AG09319 (cell line): Measurements from ENCODE around the gene COL4A5.
"Not testable (repeated sequence)": the region's sequence is repeated elsewhere in the genome, so short reads cannot be mapped to it uniquely, and the experiment has no call there.

Experiments used
- DNase-seq: peaks from one replicate; pipeline ENCODE4 v3.0.0-alpha.2; 2010; ENCODE audit warnings: low read depth; ENCODE audit errors: extremely low read depth
- CTCF ChIP-seq: IDR thresholded peaks from 2 replicates; pipeline ENCODE4 v1.5.1; 2011; ENCODE audit warnings: low read depth, mild to moderate bottlenecking, inconsistent platforms, low read length, moderate library complexity

Gene COL4A5

DNA sequence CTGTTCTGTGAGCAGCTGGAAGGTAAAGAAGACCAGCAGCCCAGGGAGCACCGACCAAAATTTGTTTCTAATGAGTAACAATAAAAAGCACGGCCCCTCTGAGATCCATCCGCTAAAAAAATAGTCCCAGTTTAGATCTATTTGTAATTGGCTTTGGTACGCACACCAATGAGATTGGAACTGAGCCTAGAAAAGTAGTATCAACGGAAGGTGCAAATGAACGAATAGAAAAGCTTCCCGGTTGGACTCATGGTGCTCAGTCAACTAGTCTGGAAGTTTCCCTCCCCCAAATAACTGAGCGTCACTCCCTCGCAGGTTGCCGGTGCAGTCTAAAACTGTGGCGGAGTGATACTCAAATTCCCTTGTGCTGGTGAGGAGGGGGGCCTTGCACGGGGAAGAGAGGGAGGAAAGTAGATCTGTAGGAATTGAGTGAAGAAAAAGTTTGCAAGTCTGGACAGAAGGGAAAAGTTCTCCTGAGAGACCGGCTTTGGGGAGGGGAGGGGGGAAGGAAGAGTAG is at the start of gene COL4A5:
COL4A5 (plus strand) TSS at position 413 of the 517 bp plus-strand sequence. CDS start 288 bp downstream, outside the sequence.
- DNase-seq = peak; percentile 45
- TF ChIP-seq CTCF = no peak

GRCh38 chrX:108390976-108391717 is 48.5 kb upstream of the COL4A5 start:
- not testable (repeated sequence) for DNase-seq

DNA sequence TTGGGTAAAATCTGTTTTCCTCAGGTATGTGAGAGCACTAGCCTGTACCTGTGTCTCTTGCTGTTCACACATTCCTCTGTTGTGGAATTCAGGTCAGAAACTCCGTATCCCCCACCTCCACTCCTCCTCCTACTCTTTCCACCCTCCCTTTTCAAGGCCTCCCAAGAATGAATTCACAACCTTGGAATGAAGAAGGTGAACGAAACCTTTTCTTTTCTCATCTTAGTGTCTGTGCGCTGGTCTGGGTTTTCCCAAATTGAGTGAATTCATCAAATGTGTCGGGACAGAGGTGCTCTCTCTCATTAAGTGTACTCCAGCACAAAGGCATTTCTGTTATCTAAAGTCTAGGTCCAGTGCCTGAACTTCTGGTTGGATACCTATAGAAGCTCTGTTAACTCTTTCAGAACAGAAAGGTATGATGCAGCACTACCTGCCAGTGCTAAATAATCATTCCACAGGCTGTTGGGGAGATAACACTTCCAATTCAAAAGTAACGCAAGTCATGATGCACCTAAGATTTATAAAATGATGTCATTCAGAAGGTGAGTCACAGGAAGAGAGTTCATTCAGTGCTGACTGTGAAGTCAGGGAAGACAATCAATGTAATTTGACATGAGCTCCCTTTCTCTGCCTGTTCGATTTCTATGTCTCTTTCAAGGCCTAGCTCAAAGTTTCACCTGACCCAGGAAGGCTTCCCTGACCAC is 43.3 kb upstream of the COL4A5 start:
- DNase-seq = no peak

GRCh38 chrX:108396986-108397385 is 42.7 kb upstream of the COL4A5 start:
- no peak for TF ChIP-seq CTCF
- DNase-seq = no peak

More for the DNA sequence above, 43.3 kb upstream of the COL4A5 start:
- TF ChIP-seq CTCF = no peak

DNA sequence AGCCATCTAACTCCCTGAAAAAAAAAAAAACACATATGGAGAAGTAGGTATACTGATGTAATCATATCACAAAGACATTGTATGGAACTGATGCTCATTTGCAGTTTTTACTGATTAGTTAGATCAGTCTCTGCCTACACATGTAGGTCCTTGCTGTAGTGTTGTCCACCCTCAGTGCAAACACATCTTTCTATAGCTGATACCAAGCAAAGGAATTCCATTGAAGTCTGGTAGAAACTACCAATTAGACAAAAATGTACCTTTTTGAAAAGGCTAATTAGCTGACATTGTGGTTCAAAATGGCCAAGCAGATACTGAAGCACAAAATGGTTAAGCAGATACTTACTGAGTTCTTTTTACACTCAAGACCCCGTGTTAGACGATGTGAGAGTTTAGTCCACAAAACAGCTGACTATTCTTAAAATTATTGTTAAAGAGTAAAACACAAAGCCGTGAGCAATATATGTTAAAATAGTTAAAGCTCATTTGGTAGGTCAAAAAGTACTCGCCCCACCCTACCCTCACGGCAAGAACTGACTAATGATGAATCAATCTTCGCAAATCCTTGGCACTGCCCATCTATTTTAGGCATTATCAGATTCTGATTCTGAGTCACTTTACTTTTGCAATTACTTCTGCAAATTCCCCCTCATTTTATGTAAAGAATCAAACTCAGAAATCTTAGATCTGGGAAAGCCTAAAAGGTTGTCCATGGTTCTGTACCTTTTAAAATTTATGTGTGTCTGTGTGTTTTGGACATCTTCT is 41.8 kb upstream of the COL4A5 start:
- DNase-seq = no peak
- no peak for TF ChIP-seq CTCF

DNA sequence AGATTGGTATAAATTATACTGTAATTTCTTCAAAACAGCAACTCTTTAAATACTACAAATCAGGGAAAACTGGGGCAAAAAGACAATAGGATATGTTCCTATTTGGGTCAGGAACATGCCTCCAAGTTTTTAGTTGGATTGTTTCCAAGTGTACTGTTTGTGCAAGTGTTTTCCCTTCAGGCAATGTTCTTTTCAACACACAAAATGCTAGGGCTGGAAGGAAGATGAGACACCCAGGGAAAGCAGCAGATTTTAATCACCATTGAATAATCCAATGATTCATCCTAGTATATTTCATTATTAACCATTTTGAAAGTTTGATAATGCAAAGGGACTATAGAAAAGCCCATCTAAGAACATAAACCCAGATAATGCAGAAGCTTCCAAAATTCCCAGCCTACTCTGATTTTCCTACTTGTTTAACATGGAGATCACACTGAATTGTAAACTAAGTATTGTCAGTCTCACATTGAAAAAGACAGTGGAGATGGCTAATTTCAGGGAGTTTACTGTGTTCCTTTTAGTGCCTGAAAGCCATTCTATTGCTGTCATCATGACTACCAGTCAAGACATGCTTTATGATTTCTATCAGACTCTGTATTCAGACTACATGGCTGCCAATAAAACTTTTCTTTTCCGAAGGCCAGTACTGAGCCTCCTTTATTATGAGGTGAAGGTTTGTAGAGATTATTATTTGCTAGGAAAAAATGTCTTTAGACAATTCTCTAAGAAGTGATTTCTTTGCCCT is 40.0 kb upstream of the COL4A5 start:
- DNase-seq = peak; percentile 12
- TF ChIP-seq CTCF = no peak

DNA sequence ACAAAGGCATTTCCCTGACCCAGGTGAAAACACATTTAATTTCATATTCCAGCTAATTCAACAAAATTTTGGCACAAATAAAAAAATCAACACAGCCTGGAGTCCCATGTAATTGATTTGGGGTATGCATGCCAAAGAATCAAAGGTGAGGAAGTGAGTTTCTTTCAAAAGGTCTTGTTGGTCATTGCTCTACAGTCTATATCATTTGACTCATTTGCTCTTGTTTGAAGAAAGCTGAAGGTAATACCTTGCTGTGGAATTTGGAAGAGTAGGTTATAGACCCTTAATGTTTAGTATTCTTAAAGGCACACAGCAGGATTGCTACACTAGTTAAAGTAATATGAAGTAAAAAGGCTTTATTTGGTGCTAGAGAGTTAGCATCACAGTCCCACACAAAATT is 26.9 kb upstream of the COL4A5 start:
- TF ChIP-seq CTCF = no peak

More for the DNA sequence above, 26.9 kb upstream of the COL4A5 start:
- DNase-seq = no peak
